Activated CD4-positive, alpha-beta memory T cell treated with anti-CD3 and anti-CD28 coated beads, Interleukin-2, amount 10 ng/mL, durations not matched to agents 7 days and 5 days (primary cell): ENCODE measurements around the gene CTSD. TPM values are rescaled to one million over a fixed set of nuclear protein-coding genes. Genes with fewer than 3 reads are reported as not detected.
A peak's percentile ranks its signal among the peaks of the same experiment; 100 is the strongest.
"Not testable (repeated sequence)": the region's sequence is repeated elsewhere in the genome, so short reads cannot be mapped to it uniquely, and the experiment has no call there.

Source experiments
- CTCF ChIA-PET: fragments of 350-600 bp; sonication (Branson Sonifier 250); formaldehyde crosslinking; loops from one replicate; lab custom pipeline; 2021; ENCODE audit warnings: antibody characterized with exemption, inconsistent platforms; lab: Charles Lee
- POLR2A ChIA-PET: fragments of 350-600 bp; sonication (Branson Sonifier 250); formaldehyde crosslinking; loops from one replicate; lab custom pipeline; 2021; ENCODE audit warnings: antibody characterized with exemption; lab: Charles Lee
- DNase-seq: peaks from one replicate; pipeline ENCODE4 v3.0.0-alpha.2; 2020
- H3K27ac Mint-ChIP-seq: one replicate; pipeline ENCODE4 v1.8.0; 2021; ENCODE audit warnings: mild to moderate bottlenecking, mixed read lengths
- H3K27me3 Mint-ChIP-seq: one replicate; pipeline ENCODE4 v1.8.0; 2021; ENCODE audit warnings: mixed read lengths
- H3K36me3 Mint-ChIP-seq: one replicate; pipeline ENCODE4 v1.8.0; 2021; ENCODE audit warnings: low read depth, mixed read lengths
- H3K4me1 Mint-ChIP-seq: one replicate; pipeline ENCODE4 v1.8.0; 2021; ENCODE audit warnings: mixed read lengths
- H3K4me3 Mint-ChIP-seq: one replicate; pipeline ENCODE4 v1.8.0; 2021; ENCODE audit warnings: mild to moderate bottlenecking, mixed read lengths
- H3K9me3 Mint-ChIP-seq: one replicate; pipeline ENCODE4 v1.8.0; 2021; ENCODE audit warnings: mixed read lengths
- total RNA-seq, 2 experiments: library from RNA; stranded (reverse); gene quantifications; one replicate each; pipeline ENCODE4 v1.2.3, GENCODE V29; 2021

Gene CTSD
- total RNA-seq, 2 experiments from 2014 or later, result 156 to 172 TPM

- Mint-ChIP-seq H3K4me1 (peaks cover 57% of the 10 kb centered on the region), H3K9me3 (no peaks in the 10 kb centered on the region), H3K27me3 (peaks cover 11% of the 10 kb centered on the region), H3K4me3 (no peak overlapping the region), H3K36me3 (no peaks in the 10 kb centered on the region), H3K27ac (peak overlapping the region; percentile 84)
- CTCF ChIA-PET, result interaction anchor here (0.6 to 2.1 kb wide), 3 partner anchors 65 to 380 kb away, joined by 3 to 4 read pairs (median 3); no protein-coding TSS in a partner anchor
- POLR2A ChIA-PET, result no interaction called here
- DNase-seq, result no peak
These were observed 8.0 kb upstream of the CTSD start for GRCh38 chr11:1771700-1772099.

GRCh38 chr11:1771273-1771672, 7.5 kb upstream of the CTSD start:
- Mint-ChIP-seq H3K9me3 (no peaks in the 10 kb centered on the region), H3K4me3 (no peak overlapping the region), H3K36me3 (no peaks in the 10 kb centered on the region), H3K27me3 (peaks cover 9% of the 10 kb centered on the region), H3K27ac (no peak overlapping the region), H3K4me1 (peaks cover 57% of the 10 kb centered on the region)
- DNase-seq, result no peak
- ChIA-PET CTCF (interaction anchor here (0.6 to 2.1 kb wide), 3 partner anchors 64 to 380 kb away, joined by 3 to 4 read pairs (median 3); no protein-coding TSS in a partner anchor), POLR2A (no interaction called here)

- Mint-ChIP-seq H3K4me1 (peaks cover 57% of the 10 kb centered on the region), H3K9me3 (no peaks in the 10 kb centered on the region), H3K27me3 (peaks cover 9% of the 10 kb centered on the region), H3K4me3 (no peak overlapping the region), H3K36me3 (no peaks in the 10 kb centered on the region), H3K27ac (peak overlapping the region; percentile 5)
- ChIA-PET CTCF (no interaction called here), POLR2A (no interaction called here)
- DNase-seq, result no peak
These were observed 6.8 kb upstream of the CTSD start for GRCh38 chr11:1770528-1770927.

- H3K36me3 Mint-ChIP-seq, result no peaks in the 10 kb centered on the region
- H3K4me3 Mint-ChIP-seq, result no peak overlapping the region
- peaks cover 9% of the 10 kb centered on the region for H3K27me3 Mint-ChIP-seq
- no peaks in the 10 kb centered on the region for H3K9me3 Mint-ChIP-seq
- peaks cover 57% of the 10 kb centered on the region for H3K4me1 Mint-ChIP-seq
- ChIA-PET CTCF (no interaction called here), POLR2A (no interaction called here)
- H3K27ac Mint-ChIP-seq, result no peak overlapping the region
- no peak for DNase-seq
These were observed 6.3 kb upstream of the CTSD start for GRCh38 chr11:1770061-1770460.

GRCh38 chr11:1769304-1769936, 5.7 kb upstream of the CTSD start:
- peaks cover 58% of the 10 kb centered on the region for H3K4me1 Mint-ChIP-seq

GRCh38 chr11:1768141-1768469, 4.4 kb upstream of the CTSD start:
- peaks cover 5% of the 10 kb centered on the region for H3K27me3 Mint-ChIP-seq
- no peak for DNase-seq
- H3K4me3 Mint-ChIP-seq, result no peak overlapping the region
- H3K36me3 Mint-ChIP-seq, result no peaks in the 10 kb centered on the region
- H3K9me3 Mint-ChIP-seq, result no peaks in the 10 kb centered on the region
- ChIA-PET POLR2A (no interaction called here), CTCF (no interaction called here)
- H3K27ac Mint-ChIP-seq, result no peak overlapping the region
- peaks cover 51% of the 10 kb centered on the region for H3K4me1 Mint-ChIP-seq

More at GRCh38 chr11:1769304-1769936, 5.7 kb upstream of the CTSD start:
- H3K36me3 Mint-ChIP-seq, DNase-seq, CTCF ChIA-PET, H3K9me3 Mint-ChIP-seq, H3K27ac Mint-ChIP-seq, H3K27me3 Mint-ChIP-seq, H3K4me3 Mint-ChIP-seq, POLR2A ChIA-PET: not testable (repeated sequence)

GRCh38 chr11:1767399-1768140, 3.8 kb upstream of the CTSD start:
- no peak overlapping the region for H3K27ac Mint-ChIP-seq
- no peak overlapping the region for H3K4me3 Mint-ChIP-seq
- ChIA-PET POLR2A (no interaction called here), CTCF (interaction anchor here (1.1 kb wide), 1 partner anchor 73 kb away, joined by 3 read pairs; no protein-coding TSS in a partner anchor)
- peaks cover 52% of the 10 kb centered on the region for H3K4me1 Mint-ChIP-seq
- H3K27me3 Mint-ChIP-seq, result peaks cover 5% of the 10 kb centered on the region
- no peaks in the 10 kb centered on the region for H3K9me3 Mint-ChIP-seq
- DNase-seq, result no peak
- no peaks in the 10 kb centered on the region for H3K36me3 Mint-ChIP-seq

- Mint-ChIP-seq H3K27me3 (peaks cover 4% of the 10 kb centered on the region), H3K4me3 (no peak overlapping the region), H3K4me1 (peaks cover 52% of the 10 kb centered on the region), H3K9me3 (no peaks in the 10 kb centered on the region), H3K36me3 (no peaks in the 10 kb centered on the region), H3K27ac (no peak overlapping the region)
- CTCF ChIA-PET, result interaction anchor here (1.1 kb wide), 1 partner anchor 73 kb away, joined by 3 read pairs; no protein-coding TSS in a partner anchor
- no peak for DNase-seq
- POLR2A ChIA-PET, result no interaction called here
These were observed 3.1 kb upstream of the CTSD start for GRCh38 chr11:1766719-1767398.

- Mint-ChIP-seq H3K9me3 (no peaks in the 10 kb centered on the region), H3K4me1 (peaks cover 48% of the 10 kb centered on the region), H3K4me3 (no peak overlapping the region), H3K27me3 (peaks cover 4% of the 10 kb centered on the region), H3K36me3 (no peaks in the 10 kb centered on the region), H3K27ac (no peak overlapping the region)
- ChIA-PET CTCF (interaction anchor here (1.1 kb wide), 1 partner anchor 72 kb away, joined by 3 read pairs; no protein-coding TSS in a partner anchor), POLR2A (no interaction called here)
- DNase-seq, result no peak
These were observed 2.4 kb upstream of the CTSD start for GRCh38 chr11:1765871-1766718.

GRCh38 chr11:1763336-1763795, 361 bp downstream of the CTSD start:
- H3K4me1 Mint-ChIP-seq, result peaks cover 46% of the 10 kb centered on the region
- peaks cover 8% of the 10 kb centered on the region for H3K36me3 Mint-ChIP-seq
- DNase-seq, result no peak
- no peaks in the 10 kb centered on the region for H3K9me3 Mint-ChIP-seq
- ChIA-PET CTCF (interaction anchor here (1.7 kb wide), 1 partner anchor 69 kb away, joined by 8 read pairs; no protein-coding TSS in a partner anchor), POLR2A (interaction anchor here (1.3 to 2.4 kb wide), 2 partner anchors 10 to 11 kb away, joined by 4 to 10 read pairs; no protein-coding TSS in a partner anchor)
- no peaks in the 10 kb centered on the region for H3K27me3 Mint-ChIP-seq
- peak overlapping the region; percentile 66 for H3K4me3 Mint-ChIP-seq
- H3K27ac Mint-ChIP-seq, result no peak overlapping the region

- POLR2A ChIA-PET, result interaction anchor here (0.9 to 2.4 kb wide), 3 partner anchors 10 to 91 kb away, joined by 3 to 10 read pairs (median 6); partner anchors contain the start of gene IFITM10
- H3K27ac Mint-ChIP-seq, result peak overlapping the region; percentile 67
These were observed 1.0 kb downstream of the CTSD start for GRCh38 chr11:1762537-1763302.

More at GRCh38 chr11:1762537-1763302, 1.0 kb downstream of the CTSD start:
- H3K4me3 Mint-ChIP-seq, result peak overlapping the region; percentile 66
- no peak for DNase-seq
- H3K27me3 Mint-ChIP-seq, result no peaks in the 10 kb centered on the region
- peaks cover 45% of the 10 kb centered on the region for H3K4me1 Mint-ChIP-seq
- peaks cover 10% of the 10 kb centered on the region for H3K36me3 Mint-ChIP-seq
- no peaks in the 10 kb centered on the region for H3K9me3 Mint-ChIP-seq
- CTCF ChIA-PET, result no interaction called here
